Keratinocyte (primary cell): ENCODE data around the gene KCNK7.

Experiments used
- EZH2 ChIP-seq: IDR thresholded peaks from one replicate; pipeline ENCODE4 v1.6.1; 2012; ENCODE audit warnings: inconsistent platforms, mild to moderate bottlenecking, low read length, moderate library complexity
- TF ChIP-seq, protein P1 (sequence below), 3 experiments: IDR thresholded peaks in 1 of 3; conservative IDR thresholded peaks in 1 of 3; optimal IDR thresholded peaks in 1 of 3; 2 replicates in 2 of 3; 3 replicates in 1 of 3; pipeline versions ENCODE3 to v1.5.1; 2011; ENCODE audit warnings: low read length in 3 of 3, mild to moderate bottlenecking in 3 of 3, moderate library complexity in 2 of 3, control low read depth in 1 of 3, inconsistent platforms in 1 of 3; ENCODE audit not compliant: insufficient read depth in 2 of 3; ENCODE audit errors: extremely low read depth in 1 of 3

- TF ChIP-seq, protein P1, sequence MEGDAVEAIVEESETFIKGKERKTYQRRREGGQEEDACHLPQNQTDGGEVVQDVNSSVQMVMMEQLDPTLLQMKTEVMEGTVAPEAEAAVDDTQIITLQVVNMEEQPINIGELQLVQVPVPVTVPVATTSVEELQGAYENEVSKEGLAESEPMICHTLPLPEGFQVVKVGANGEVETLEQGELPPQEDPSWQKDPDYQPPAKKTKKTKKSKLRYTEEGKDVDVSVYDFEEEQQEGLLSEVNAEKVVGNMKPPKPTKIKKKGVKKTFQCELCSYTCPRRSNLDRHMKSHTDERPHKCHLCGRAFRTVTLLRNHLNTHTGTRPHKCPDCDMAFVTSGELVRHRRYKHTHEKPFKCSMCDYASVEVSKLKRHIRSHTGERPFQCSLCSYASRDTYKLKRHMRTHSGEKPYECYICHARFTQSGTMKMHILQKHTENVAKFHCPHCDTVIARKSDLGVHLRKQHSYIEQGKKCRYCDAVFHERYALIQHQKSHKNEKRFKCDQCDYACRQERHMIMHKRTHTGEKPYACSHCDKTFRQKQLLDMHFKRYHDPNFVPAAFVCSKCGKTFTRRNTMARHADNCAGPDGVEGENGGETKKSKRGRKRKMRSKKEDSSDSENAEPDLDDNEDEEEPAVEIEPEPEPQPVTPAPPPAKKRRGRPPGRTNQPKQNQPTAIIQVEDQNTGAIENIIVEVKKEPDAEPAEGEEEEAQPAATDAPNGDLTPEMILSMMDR (optimal IDR thresholded peaks at IDR 0.05 in 1 of 3, IDR thresholded peaks at IDR 0.05 in 1 of 3, conservative IDR thresholded peaks at IDR 0.05 in 1 of 3; ENCODE audit: extremely low read depth in 1 of 3, insufficient read depth in 2 of 3, low read length in 3 of 3): no peak
- TF ChIP-seq EZH2: no peak
Observed at GRCh38 chr11:65575568-65576231, 19.9 kb downstream of the KCNK7 start, which contains the start of gene EHBP1L1.
